Mesendoderm (in vitro differentiated cells): ENCODE data around the gene ACOT7.

Source experiments
- DNase-seq: peaks from one replicate; pipeline ENCODE4 v3.0.0; 2013
- H2AK5ac ChIP-seq: 2 replicates; pipeline ENCODE4 v1.6.1; 2013; ENCODE audit warnings: low read length, inconsistent platforms
- H2BK120ac ChIP-seq: 2 replicates; pipeline ENCODE4 v1.6.1; 2013; ENCODE audit warnings: low read depth, mild to moderate bottlenecking, low read length, moderate library complexity, mixed read lengths
- H2BK15ac ChIP-seq: replicated peaks from 2 replicates; pipeline ENCODE4 v1.6.1; 2013; ENCODE audit warnings: low read depth, mild to moderate bottlenecking, moderate library complexity
- H2BK5ac ChIP-seq: 2 replicates; pipeline ENCODE4 v1.6.1; 2013; ENCODE audit warnings: low read length, inconsistent platforms
- H3K18ac ChIP-seq: 2 replicates; pipeline ENCODE4 v1.6.1; 2013; ENCODE audit warnings: mild to moderate bottlenecking, low read length, mixed read lengths
- H3K23ac ChIP-seq: one replicate; pipeline ENCODE4 v1.6.1; 2013; ENCODE audit warnings: low read length
- H3K27ac ChIP-seq: 2 replicates; pipeline ENCODE4 v1.5.1; 2013; ENCODE audit warnings: low read depth, mild to moderate bottlenecking, inconsistent platforms, low read length, moderate library complexity
- H3K27me3 ChIP-seq: 2 replicates; pipeline ENCODE4 v1.6.1; 2013; ENCODE audit warnings: low read length, control low read depth, mild to moderate bottlenecking, inconsistent platforms; ENCODE audit not compliant: insufficient read depth, poor library complexity
- H3K36me3 ChIP-seq: 2 replicates; pipeline ENCODE4 v1.6.1; 2013; ENCODE audit warnings: low read length, inconsistent platforms; ENCODE audit not compliant: control insufficient read depth, insufficient read depth
- H3K4ac ChIP-seq: one replicate; pipeline ENCODE4 v1.6.1; 2013; ENCODE audit warnings: low read depth, mild to moderate bottlenecking, low read length, moderate library complexity
- H3K4me1 ChIP-seq: 2 replicates; pipeline ENCODE4 v1.6.1; 2013; ENCODE audit warnings: low read depth, low read length, inconsistent platforms; ENCODE audit not compliant: control insufficient read depth
- H3K4me2 ChIP-seq: 2 replicates; pipeline ENCODE4 v1.6.1; 2013; ENCODE audit warnings: low read length
- H3K4me3 ChIP-seq: 2 replicates; pipeline ENCODE4 v1.5.1; 2013; ENCODE audit warnings: mild to moderate bottlenecking, low read length
- H3K56ac ChIP-seq: one replicate; pipeline ENCODE4 v1.6.1; 2013; ENCODE audit warnings: low read length
- H3K79me1 ChIP-seq: 2 replicates; pipeline ENCODE4 v1.6.1; 2013; ENCODE audit warnings: low read length, inconsistent platforms
- H3K79me2 ChIP-seq: 2 replicates; pipeline ENCODE4 v1.6.1; 2013; ENCODE audit warnings: mild to moderate bottlenecking, low read length; ENCODE audit not compliant: control insufficient read depth, insufficient read depth
- H3K9ac ChIP-seq: 2 replicates; pipeline ENCODE4 v1.6.1; 2013; ENCODE audit warnings: low read length, inconsistent platforms
- H4K5ac ChIP-seq: one replicate; pipeline ENCODE4 v1.6.1; 2013; ENCODE audit warnings: low read length
- H4K8ac ChIP-seq: one replicate; pipeline ENCODE4 v1.6.1; 2013; ENCODE audit warnings: low read depth, mild to moderate bottlenecking, control low read depth, low read length, moderate library complexity
- WGBS: extraction: QIAGEN DNeasy Blood & Tissue Kit; methylation state at CpG from one replicate; pipeline ENCODE4 v1.1.7; 2013; ENCODE audit warnings: low lambda C conversion rate, missing lambda C conversion rate; ENCODE audit not compliant: insufficient coverage; ENCODE audit errors: extremely low coverage; 5-methylcytosine and 5-hydroxymethylcytosine counted together

The ACOT7 gene

GRCh38 chr1:6330410-6330911, 63.1 kb downstream of the ACOT7 start:
- Histone ChIP-seq H4K5ac (no peak overlapping the region), H3K4ac (no peak overlapping the region), H3K36me3 (no peaks in the 10 kb centered on the region), H3K27ac (no peak overlapping the region), H3K18ac (no peak overlapping the region), H4K8ac (no peak overlapping the region), H3K79me2 (no peaks in the 10 kb centered on the region), H3K4me3 (no peak overlapping the region), H3K9ac (no peak overlapping the region), H3K23ac (no peak overlapping the region), H2BK120ac (no peak overlapping the region), H2BK5ac (no peak overlapping the region), H3K4me2 (no peak overlapping the region), H3K4me1 (no peaks in the 10 kb centered on the region), H2BK15ac (no peak overlapping the region), H3K79me1 (no peaks in the 10 kb centered on the region), H3K27me3 (no peaks in the 10 kb centered on the region), H2AK5ac (no peak overlapping the region), H3K56ac (no peak overlapping the region)
- WGBS = no CpG with 5 or more reads among the region's 16 CpGs
- DNase-seq = no peak

GRCh38 chr1:6329851-6330250, 63.7 kb downstream of the ACOT7 start:
- H4K8ac ChIP-seq = no peak overlapping the region
- H3K79me2 ChIP-seq = no peaks in the 10 kb centered on the region
- H3K36me3 ChIP-seq = no peaks in the 10 kb centered on the region
- no peak overlapping the region for H4K5ac ChIP-seq
- H3K27ac ChIP-seq = no peak overlapping the region
- no peaks in the 10 kb centered on the region for H3K4me1 ChIP-seq
- H2AK5ac ChIP-seq = no peak overlapping the region
- no peak overlapping the region for H2BK120ac ChIP-seq
- H3K18ac ChIP-seq = no peak overlapping the region
- H2BK5ac ChIP-seq = no peak overlapping the region
- H3K4me3 ChIP-seq = no peak overlapping the region
- DNase-seq = no peak
- H2BK15ac ChIP-seq = no peak overlapping the region
- no peak overlapping the region for H3K9ac ChIP-seq
- no peak overlapping the region for H3K23ac ChIP-seq
- no peak overlapping the region for H3K4me2 ChIP-seq
- H3K79me1 ChIP-seq = no peaks in the 10 kb centered on the region
- no CpG with 5 or more reads among the region's 13 CpGs for WGBS
- H3K27me3 ChIP-seq = no peaks in the 10 kb centered on the region
- no peak overlapping the region for H3K56ac ChIP-seq
- H3K4ac ChIP-seq = no peak overlapping the region

GRCh38 chr1:6329396-6329795, 64.2 kb downstream of the ACOT7 start:
- Histone ChIP-seq H2BK5ac (no peak overlapping the region), H3K56ac (no peak overlapping the region), H3K4me2 (no peak overlapping the region), H3K23ac (no peak overlapping the region), H4K5ac (no peak overlapping the region), H2AK5ac (no peak overlapping the region), H3K18ac (no peak overlapping the region), H2BK15ac (no peak overlapping the region), H3K79me2 (no peaks in the 10 kb centered on the region), H2BK120ac (no peak overlapping the region), H3K27me3 (no peaks in the 10 kb centered on the region), H3K36me3 (no peaks in the 10 kb centered on the region), H4K8ac (no peak overlapping the region), H3K4ac (no peak overlapping the region), H3K27ac (no peak overlapping the region), H3K4me1 (no peaks in the 10 kb centered on the region), H3K9ac (no peak overlapping the region), H3K4me3 (no peak overlapping the region), H3K79me1 (no peaks in the 10 kb centered on the region)
- DNase-seq = no peak
- WGBS = no CpG with 5 or more reads among the region's 7 CpGs

GRCh38 chr1:6328696-6329095, 64.9 kb downstream of the ACOT7 start:
- Histone ChIP-seq H2BK120ac (no peak overlapping the region), H3K4me1 (no peaks in the 10 kb centered on the region), H2BK15ac (no peak overlapping the region), H3K79me2 (no peaks in the 10 kb centered on the region), H3K4me2 (no peak overlapping the region), H3K4ac (no peak overlapping the region), H3K27me3 (no peaks in the 10 kb centered on the region), H3K4me3 (no peak overlapping the region), H3K27ac (no peak overlapping the region), H4K8ac (no peak overlapping the region), H2AK5ac (no peak overlapping the region), H3K18ac (no peak overlapping the region), H3K23ac (no peak overlapping the region), H3K79me1 (no peaks in the 10 kb centered on the region), H3K56ac (no peak overlapping the region), H3K9ac (no peak overlapping the region), H2BK5ac (no peak overlapping the region), H3K36me3 (no peaks in the 10 kb centered on the region), H4K5ac (no peak overlapping the region)
- DNase-seq = no peak
- WGBS = no CpG with 5 or more reads among the region's 12 CpGs

- Histone ChIP-seq H3K56ac (no peak overlapping the region), H3K79me2 (no peaks in the 10 kb centered on the region), H2BK5ac (no peak overlapping the region), H3K36me3 (no peaks in the 10 kb centered on the region), H4K5ac (no peak overlapping the region), H2BK15ac (no peak overlapping the region), H4K8ac (no peak overlapping the region), H3K4ac (no peak overlapping the region), H3K4me1 (no peaks in the 10 kb centered on the region), H3K18ac (no peak overlapping the region), H3K23ac (no peak overlapping the region), H3K79me1 (no peaks in the 10 kb centered on the region), H2AK5ac (no peak overlapping the region), H3K27ac (no peak overlapping the region), H3K4me3 (no peak overlapping the region), H3K27me3 (no peaks in the 10 kb centered on the region), H3K4me2 (no peak overlapping the region), H2BK120ac (no peak overlapping the region), H3K9ac (no peak overlapping the region)
- WGBS = no CpG with 5 or more reads among the region's 5 CpGs
- DNase-seq = no peak
These were observed 65.5 kb downstream of the ACOT7 start for GRCh38 chr1:6328091-6328490.

GRCh38 chr1:6325482-6325881, 68.1 kb downstream of the ACOT7 start:
- H3K27ac ChIP-seq = no peak overlapping the region
- no peaks in the 10 kb centered on the region for H3K79me1 ChIP-seq
- H3K36me3 ChIP-seq = no peaks in the 10 kb centered on the region
- no peak overlapping the region for H2BK120ac ChIP-seq
- H3K4me3 ChIP-seq = no peak overlapping the region
- no peaks in the 10 kb centered on the region for H3K27me3 ChIP-seq
- no peak overlapping the region for H3K4me2 ChIP-seq
- no peaks in the 10 kb centered on the region for H3K79me2 ChIP-seq
- WGBS = no CpG with 5 or more reads among the region's 7 CpGs
- no peak overlapping the region for H3K4ac ChIP-seq
- H3K18ac ChIP-seq = no peak overlapping the region
- no peak overlapping the region for H2BK15ac ChIP-seq
- H3K9ac ChIP-seq = no peak overlapping the region
- H2AK5ac ChIP-seq = no peak overlapping the region
- no peak overlapping the region for H4K5ac ChIP-seq
- H3K56ac ChIP-seq = no peak overlapping the region
- H2BK5ac ChIP-seq = no peak overlapping the region
- H3K4me1 ChIP-seq = no peaks in the 10 kb centered on the region
- DNase-seq = no peak
- H4K8ac ChIP-seq = no peak overlapping the region
- H3K23ac ChIP-seq = no peak overlapping the region
